ENCODE data around the gene CCNL1. TPM values are rescaled to one million over a fixed set of nuclear protein-coding genes. Genes with fewer than 3 reads are reported as not detected.

CCNL1 gene
- total RNA-seq, 3 donors from 2014 or later = 127 to 146 (median 133) TPM

- TF ChIP-seq CTCF (IDR thresholded peaks at IDR 0.05) = no peak
- ATAC-seq = no peak
- no peaks in the 10 kb centered on the region for H3K4me1 ChIP-seq (ENCODE audit: low read depth)
- peaks cover 21% of the 10 kb centered on the region for H3K36me3 ChIP-seq (ENCODE audit: low read depth)
- H3K4me3 ChIP-seq = no peak overlapping the region
- no peak for DNase-seq
- intact Hi-C loops (cut with DNase I, micrococcal nuclease) = no loop called here
- H3K9me3 ChIP-seq = no peaks in the 10 kb centered on the region
These were observed 12.7 kb downstream of the CCNL1 start for GRCh38 chr3:157147099-157147803.

DNA sequence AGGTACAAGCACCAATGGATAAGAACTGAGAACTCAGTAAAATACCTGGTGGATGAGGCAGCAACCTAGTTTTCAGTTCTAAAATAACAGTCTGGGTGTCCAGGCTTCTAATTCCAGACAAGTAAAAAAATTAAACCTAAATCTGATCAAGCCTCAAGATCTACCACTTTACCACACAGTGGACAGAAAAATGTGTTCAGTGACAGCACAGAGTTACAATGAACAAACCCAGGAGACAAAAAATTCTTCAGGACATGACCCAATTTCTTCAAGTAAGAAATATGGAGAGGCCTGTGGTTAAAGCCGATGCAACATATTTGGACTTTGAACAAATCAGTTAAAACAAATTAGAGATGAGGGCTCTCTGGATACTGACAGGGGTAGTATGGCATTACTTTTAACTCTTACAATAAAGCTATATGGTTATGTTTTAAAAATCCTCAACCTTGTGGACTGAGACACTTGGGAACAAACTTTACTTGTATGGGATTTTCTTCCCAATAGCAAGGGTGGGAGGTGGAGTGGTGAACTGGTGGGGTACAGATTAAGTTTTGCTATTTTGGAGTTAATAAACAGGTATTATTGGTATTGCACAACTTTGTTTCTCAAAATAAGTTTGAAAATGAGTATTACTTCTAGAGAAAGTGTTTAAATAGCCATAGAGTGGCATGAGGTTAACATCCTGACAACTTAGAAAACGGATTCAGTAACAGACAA, 14.2 kb downstream of the CCNL1 start:
- no peak for TF ChIP-seq CTCF (IDR thresholded peaks at IDR 0.05)
- intact Hi-C loops (cut with DNase I, micrococcal nuclease) = no loop called here
- ATAC-seq (no peak), DNase-seq (no peak)
- H3K36me3 ChIP-seq (ENCODE audit: low read depth) = peaks cover 21% of the 10 kb centered on the region
- no peaks in the 10 kb centered on the region for H3K4me1 ChIP-seq (ENCODE audit: low read depth)
- no peak overlapping the region for H3K4me3 ChIP-seq
- H3K9me3 ChIP-seq = no peaks in the 10 kb centered on the region

DNA sequence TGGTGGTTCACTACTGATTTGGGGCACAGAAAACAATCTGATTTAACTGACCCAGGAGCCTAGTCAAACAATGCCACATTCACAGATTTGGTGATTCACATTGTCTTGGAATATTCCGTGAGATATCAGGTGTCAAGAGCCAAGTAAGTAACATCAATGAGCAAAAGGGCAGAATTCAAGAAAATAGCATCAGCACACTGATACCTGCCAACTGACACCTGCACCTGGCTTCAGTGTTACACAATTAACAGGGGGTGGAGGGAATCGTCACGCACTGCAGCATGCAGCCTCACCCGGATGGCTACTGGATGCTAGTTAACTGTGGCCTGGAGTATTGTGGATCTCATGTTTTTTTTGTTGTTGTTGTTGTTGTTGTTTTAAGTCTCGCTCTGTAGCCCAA, 17.6 kb downstream of the CCNL1 start:
- Histone ChIP-seq H3K36me3 (ENCODE audit: low read depth) (peaks cover 3% of the 10 kb centered on the region), H3K4me1 (ENCODE audit: low read depth) (peaks cover 2% of the 10 kb centered on the region), H3K9me3 (no peaks in the 10 kb centered on the region), H3K4me3 (no peak overlapping the region)
- intact Hi-C loops (cut with DNase I, micrococcal nuclease) = no loop called here
- no peak for TF ChIP-seq CTCF (IDR thresholded peaks at IDR 0.05)
- DNase-seq = no peak
- no peak for ATAC-seq

DNA sequence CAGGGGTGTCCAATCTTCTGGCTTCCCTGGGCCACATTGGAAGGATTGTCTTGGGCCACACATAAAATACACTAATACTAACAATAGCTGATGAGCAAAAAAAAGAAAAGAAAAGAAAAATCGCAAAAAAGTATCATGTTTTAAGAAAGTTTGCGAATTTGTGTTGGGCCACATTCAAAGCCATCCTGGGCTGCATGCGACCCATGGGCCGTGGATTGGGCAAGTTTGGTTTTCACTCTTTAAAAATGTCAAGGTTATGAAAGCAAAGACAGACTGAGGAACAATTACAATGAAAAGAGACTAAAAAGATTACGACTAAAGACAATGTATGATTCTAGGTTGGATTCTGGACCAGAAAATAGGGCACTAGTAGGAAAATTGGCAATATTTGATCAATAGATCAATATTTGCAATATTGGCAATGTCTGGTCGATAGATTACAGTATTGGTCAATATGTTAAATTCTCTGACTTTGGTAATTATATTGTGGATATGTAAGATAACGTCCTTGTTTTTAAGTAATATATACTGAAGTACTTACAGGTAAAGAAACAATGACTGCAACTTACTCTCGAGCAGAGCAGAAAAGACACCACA, 19.9 kb downstream of the CCNL1 start:
- Histone ChIP-seq H3K4me3 (no peak overlapping the region), H3K36me3 (ENCODE audit: low read depth) (no peaks in the 10 kb centered on the region), H3K4me1 (ENCODE audit: low read depth) (peaks cover 23% of the 10 kb centered on the region), H3K9me3 (no peaks in the 10 kb centered on the region)
- intact Hi-C loops (cut with DNase I, micrococcal nuclease) = loop anchor here (10.0 kb wide), 3 partner anchors 55 to 465 kb away; partner anchors contain the start of genes LEKR1 (in 1 of the 2) and TIPARP (in 1 of the 2)
- ATAC-seq (no peak), DNase-seq (no peak)
- TF ChIP-seq CTCF (IDR thresholded peaks at IDR 0.05) = no peak

GRCh38 chr3:157136647-157137387, 23.1 kb downstream of the CCNL1 start:
- Histone ChIP-seq H3K36me3 (ENCODE audit: low read depth) (no peaks in the 10 kb centered on the region), H3K4me3 (no peak overlapping the region), H3K9me3 (no peaks in the 10 kb centered on the region), H3K4me1 (ENCODE audit: low read depth) (peaks cover 32% of the 10 kb centered on the region)
- peak; percentile 91 for ATAC-seq
- peak; percentile 80 to 85 (median 84) for DNase-seq
- intact Hi-C loops (cut with DNase I, micrococcal nuclease) = loop anchor here (10.0 kb wide), 3 partner anchors 52 to 462 kb away; partner anchors contain the start of genes LEKR1 (in 1 of the 2) and TIPARP (in 1 of the 2)
- TF ChIP-seq CTCF (IDR thresholded peaks at IDR 0.05) = no peak
